Calu3 (cell line): ENCODE data around the gene CCDC92. TPM values are rescaled to one million over a fixed set of nuclear protein-coding genes. Genes with fewer than 3 reads are reported as not detected.
A peak's percentile ranks its signal among the peaks of the same experiment; 100 is the strongest.

ENCODE experiments used
- BruUV-seq: library from RNA; stranded (reverse); fragments of 400-500 nt; replicated peaks from 2 replicates; lab custom pipeline; 2021; lab: Mats Ljungman, UMichigan
- CTCF ChIA-PET: fragments of 300-600 bp; sonication (Branson Sonifier 250); formaldehyde crosslinking; loops from one replicate; lab custom pipeline; 2022; ENCODE audit warnings: antibody characterized with exemption; lab: Charles Lee
- DNase-seq: peaks from one replicate; pipeline ENCODE4 v3.0.0; 2022
- H3K27ac Mint-ChIP-seq: one replicate; pipeline ENCODE4 v1.8.0; 2022; ENCODE audit warnings: mixed read lengths; ENCODE audit not compliant: unreplicated experiment
- H3K27me3 Mint-ChIP-seq: one replicate; pipeline ENCODE4 v1.8.0; 2022; ENCODE audit warnings: mixed read lengths; ENCODE audit not compliant: unreplicated experiment
- H3K36me3 Mint-ChIP-seq: one replicate; pipeline ENCODE4 v1.8.0; 2022; ENCODE audit warnings: mild to moderate bottlenecking, moderate library complexity, mixed read lengths; ENCODE audit not compliant: insufficient read depth, unreplicated experiment
- H3K4me1 Mint-ChIP-seq: one replicate; pipeline ENCODE4 v1.8.0; 2022; ENCODE audit warnings: mild to moderate bottlenecking, low read depth, mixed read lengths; ENCODE audit not compliant: unreplicated experiment
- H3K4me3 Mint-ChIP-seq: one replicate; pipeline ENCODE4 v1.8.0; 2022; ENCODE audit warnings: mild to moderate bottlenecking, low read depth, moderate library complexity, mixed read lengths; ENCODE audit not compliant: unreplicated experiment
- H3K9me3 Mint-ChIP-seq: one replicate; pipeline ENCODE4 v1.8.0; 2022; ENCODE audit warnings: low read depth, mixed read lengths; ENCODE audit not compliant: unreplicated experiment
- intact Hi-C: fragments of 100-400 bp; cut with micrococcal nuclease; formaldehyde crosslinking; loops from one replicate; pipeline ENCODE4 v1.10.0; 2022; ENCODE audit not compliant: unreplicated experiment
- total RNA-seq: library from RNA; stranded (reverse); gene quantifications from 2 replicates; pipeline ENCODE4 v1.2.3, GENCODE V29; 2022
- TF ChIP-seq, protein P1 (sequence below): fragments of 200-600 bp; IDR thresholded peaks from one replicate; pipeline ENCODE4 v1.8.0; 2022; ENCODE audit warnings: antibody characterized with exemption; ENCODE audit not compliant: unreplicated experiment

CCDC92 gene
- total RNA-seq, 1 experiment from 2014 or later = 35.0 TPM

DNA sequence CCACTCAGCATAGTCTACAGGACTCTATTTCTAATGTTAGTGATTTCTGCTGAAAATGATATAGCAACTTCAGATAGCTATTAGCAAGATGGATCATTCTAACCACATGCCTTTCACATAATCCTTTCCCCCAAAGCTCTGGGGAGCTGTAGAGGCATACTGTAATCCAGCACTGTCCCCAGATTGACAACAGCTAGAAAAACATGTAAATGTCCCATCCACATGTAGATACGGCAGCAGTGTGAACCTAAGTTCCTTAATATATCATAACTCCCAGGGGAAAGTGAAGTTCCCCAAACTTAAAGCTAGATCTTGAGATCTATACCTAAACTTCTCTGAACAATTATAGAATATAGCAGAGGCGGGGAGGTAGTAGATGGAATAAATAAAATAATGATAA lies 14.4 kb upstream of the CCDC92 start:
- peaks cover 57% of the 10 kb centered on the region for H3K4me1 Mint-ChIP-seq

DNA sequence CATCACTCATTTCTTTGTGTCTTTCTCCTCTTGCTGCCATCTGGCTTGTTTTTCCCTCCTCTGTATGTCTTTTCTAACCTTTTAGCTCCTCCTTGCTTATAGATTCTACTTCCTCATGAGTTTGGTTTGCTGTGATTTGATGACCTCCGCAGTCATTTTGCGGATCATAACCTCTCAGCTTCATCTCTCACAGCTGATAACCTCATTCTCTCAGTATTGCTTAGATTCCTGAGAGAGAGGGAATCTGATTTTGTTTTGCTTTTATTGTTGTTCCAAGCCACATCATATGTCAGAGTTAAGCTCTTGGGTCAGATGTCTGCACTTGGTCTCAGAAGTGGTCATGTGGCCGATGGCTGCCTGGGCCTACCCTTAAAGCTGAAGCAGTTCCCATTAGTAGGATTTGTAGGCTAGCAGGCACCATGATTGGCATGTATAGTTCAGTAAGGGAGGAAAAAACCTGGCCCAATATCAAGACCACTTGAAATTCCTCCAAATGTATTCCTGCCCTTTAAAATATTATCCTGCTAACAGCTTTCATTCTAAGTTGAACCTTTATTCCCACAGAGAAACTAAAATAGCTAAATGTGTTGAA lies 13.8 kb upstream of the CCDC92 start:
- no peak for DNase-seq
- TF ChIP-seq, protein P1, sequence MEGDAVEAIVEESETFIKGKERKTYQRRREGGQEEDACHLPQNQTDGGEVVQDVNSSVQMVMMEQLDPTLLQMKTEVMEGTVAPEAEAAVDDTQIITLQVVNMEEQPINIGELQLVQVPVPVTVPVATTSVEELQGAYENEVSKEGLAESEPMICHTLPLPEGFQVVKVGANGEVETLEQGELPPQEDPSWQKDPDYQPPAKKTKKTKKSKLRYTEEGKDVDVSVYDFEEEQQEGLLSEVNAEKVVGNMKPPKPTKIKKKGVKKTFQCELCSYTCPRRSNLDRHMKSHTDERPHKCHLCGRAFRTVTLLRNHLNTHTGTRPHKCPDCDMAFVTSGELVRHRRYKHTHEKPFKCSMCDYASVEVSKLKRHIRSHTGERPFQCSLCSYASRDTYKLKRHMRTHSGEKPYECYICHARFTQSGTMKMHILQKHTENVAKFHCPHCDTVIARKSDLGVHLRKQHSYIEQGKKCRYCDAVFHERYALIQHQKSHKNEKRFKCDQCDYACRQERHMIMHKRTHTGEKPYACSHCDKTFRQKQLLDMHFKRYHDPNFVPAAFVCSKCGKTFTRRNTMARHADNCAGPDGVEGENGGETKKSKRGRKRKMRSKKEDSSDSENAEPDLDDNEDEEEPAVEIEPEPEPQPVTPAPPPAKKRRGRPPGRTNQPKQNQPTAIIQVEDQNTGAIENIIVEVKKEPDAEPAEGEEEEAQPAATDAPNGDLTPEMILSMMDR = no peak
- Mint-ChIP-seq H3K36me3 (peaks cover 40% of the 10 kb centered on the region), H3K27me3 (no peaks in the 10 kb centered on the region), H3K4me1 (peaks cover 52% of the 10 kb centered on the region), H3K4me3 (no peak overlapping the region), H3K9me3 (no peaks in the 10 kb centered on the region), H3K27ac (no peak overlapping the region)
- CTCF ChIA-PET = interaction anchor here (1.3 kb wide), 1 partner anchor 15 kb away, joined by 3 read pairs; no protein-coding TSS in a partner anchor
- BruUV-seq = no TSS peak
- intact Hi-C loops = no loop called here

More for the DNA sequence above, 14.4 kb upstream of the CCDC92 start:
- Mint-ChIP-seq H3K27me3 (no peaks in the 10 kb centered on the region), H3K4me3 (no peak overlapping the region), H3K36me3 (peaks cover 40% of the 10 kb centered on the region), H3K9me3 (no peaks in the 10 kb centered on the region), H3K27ac (no peak overlapping the region)
- TF ChIP-seq, protein P1 = no peak
- no peak for DNase-seq
- no TSS peak for BruUV-seq
- intact Hi-C loops = no loop called here
- CTCF ChIA-PET = interaction anchor here (1.3 kb wide), 1 partner anchor 15 kb away, joined by 3 read pairs; no protein-coding TSS in a partner anchor

DNA sequence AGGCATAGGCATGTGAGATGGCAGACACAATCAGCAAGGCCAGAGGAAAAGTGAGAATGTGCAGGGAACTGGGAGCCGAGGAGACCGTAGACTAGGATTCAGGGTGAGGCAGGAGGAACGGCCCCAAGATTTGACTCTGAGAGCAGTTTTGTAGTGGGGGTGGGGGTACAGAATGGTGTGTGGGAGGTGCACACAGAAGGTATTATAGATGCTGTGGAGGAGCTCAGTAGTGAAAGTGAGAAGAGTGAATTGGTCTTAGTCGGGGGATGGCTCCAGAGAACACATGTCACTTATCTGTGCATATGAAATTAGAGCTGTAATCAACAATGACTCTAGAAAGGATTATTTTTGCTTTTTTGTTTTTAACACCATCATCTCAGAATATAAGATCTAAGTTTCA lies 12.3 kb upstream of the CCDC92 start:
- CTCF ChIA-PET = interaction anchor here (0.5 to 1.2 kb wide), 2 partner anchors 10 to 768 kb away, joined by 3 to 4 read pairs; no protein-coding TSS in a partner anchor
- Mint-ChIP-seq H3K4me1 (peaks cover 36% of the 10 kb centered on the region), H3K4me3 (no peak overlapping the region), H3K36me3 (peaks cover 26% of the 10 kb centered on the region), H3K27ac (no peak overlapping the region), H3K9me3 (no peaks in the 10 kb centered on the region), H3K27me3 (no peaks in the 10 kb centered on the region)
- no peak for DNase-seq
- intact Hi-C loops = loop anchor here (1.0 kb wide), 1 partner anchor 80 kb away; no protein-coding TSS in a partner anchor
- TF ChIP-seq, protein P1 = no peak
- BruUV-seq = no TSS peak

- no peaks in the 10 kb centered on the region for H3K27me3 Mint-ChIP-seq
- CTCF ChIA-PET = interaction anchor here (1.0 to 1.2 kb wide), 2 partner anchors 11 to 78 kb away, joined by 3 read pairs; no protein-coding TSS in a partner anchor
- no TSS peak for BruUV-seq
- TF ChIP-seq, protein P1 = peak; percentile 41
- no peaks in the 10 kb centered on the region for H3K9me3 Mint-ChIP-seq
- no peak overlapping the region for H3K4me3 Mint-ChIP-seq
- intact Hi-C loops = loop anchor here (1.0 kb wide), 2 partner anchors 79 to 183 kb away; no protein-coding TSS in a partner anchor
- H3K4me1 Mint-ChIP-seq = peaks cover 27% of the 10 kb centered on the region
- peak; percentile 46 for DNase-seq
- no peak overlapping the region for H3K27ac Mint-ChIP-seq
- peaks cover 19% of the 10 kb centered on the region for H3K36me3 Mint-ChIP-seq
Measured at GRCh38 chr12:123983822-123984485, 11.3 kb upstream of the CCDC92 start.
